ENCODE results near the gene MC5R. TPM values are rescaled to one million over a fixed set of nuclear protein-coding genes. Genes with fewer than 3 reads are reported as not detected.
"Not testable (repeated sequence)": the region's sequence is repeated elsewhere in the genome, so short reads cannot be mapped to it uniquely, and the experiment has no call there.

MC5R gene
- total RNA-seq, 1 experiment from 2014 or later, result not detected

GRCh38 chr18:13849791-13850190, 25.8 kb downstream of the MC5R start:
- no peak for TF ChIP-seq CTCF (conservative IDR thresholded peaks at IDR 0.05)
- Histone ChIP-seq H2BK120ac (ENCODE audit: low read depth, low read length, poor library complexity, severe bottlenecking) (no peak overlapping the region), H3K18ac (ENCODE audit: insufficient read length, low read depth, low read length) (no peak overlapping the region), H2BK5ac (ENCODE audit: insufficient read length, low read length) (no peak overlapping the region), H2AK5ac (ENCODE audit: insufficient read length, low read length) (no peak overlapping the region), H3K9ac (ENCODE audit: extremely low read depth, insufficient read length, low read length) (no peak overlapping the region), H4K20me1 (ENCODE audit: control insufficient read depth, insufficient read depth, insufficient read length) (no peaks in the 10 kb centered on the region), H3K23ac (ENCODE audit: insufficient read length, low read depth, low read length) (no peak overlapping the region), H3K14ac (ENCODE audit: insufficient read depth, low read length) (no peak overlapping the region), H3K4me1 (ENCODE audit: insufficient read depth, low read length) (no peaks in the 10 kb centered on the region), H2BK12ac (ENCODE audit: insufficient read length, low read depth, low read length) (no peak overlapping the region), H3K9me3 (ENCODE audit: control insufficient read depth, low read depth, low read length) (no peaks in the 10 kb centered on the region), H3K4me2 (ENCODE audit: insufficient read depth, insufficient read length, low read length) (no peak overlapping the region), H3K4ac (ENCODE audit: low read depth, low read length) (no peak overlapping the region), H3K27ac (ENCODE audit: insufficient read length, low read depth, low read length) (no peak overlapping the region), H3K79me2 (ENCODE audit: insufficient read depth, low read length) (no peaks in the 10 kb centered on the region), H4K8ac (replicated peaks; ENCODE audit: insufficient read length, low read depth, low read length) (no peak overlapping the region), H4K91ac (ENCODE audit: insufficient read length, low read depth, low read length) (no peak overlapping the region), H3K56ac (ENCODE audit: insufficient read length, low read depth, low read length) (no peak overlapping the region), H3K79me1 (ENCODE audit: insufficient read depth, low read depth, low read length, poor library complexity, severe bottlenecking) (no peaks in the 10 kb centered on the region), H3K27me3 (ENCODE audit: insufficient read depth, low read length) (no peaks in the 10 kb centered on the region), H2BK20ac (ENCODE audit: low read depth, low read length, poor library complexity, severe bottlenecking) (no peak overlapping the region), H2BK15ac (ENCODE audit: low read depth, low read length) (no peak overlapping the region), H4K5ac (ENCODE audit: insufficient read length, low read depth, low read length) (no peak overlapping the region), H3K23me2 (ENCODE audit: insufficient read length, low read depth, low read length, poor library complexity, severe bottlenecking) (no peaks in the 10 kb centered on the region), H2AFZ (ENCODE audit: low read length) (no peak overlapping the region), H3T11ph (ENCODE audit: low read length) (no peak overlapping the region)
- Mint-ChIP-seq H3K27me3 (ENCODE audit: low read depth) (no peaks in the 10 kb centered on the region; the same call in 1 of the 2 replicates), H3K27ac (no peak overlapping the region), H3K4me1 (no peaks in the 10 kb centered on the region), H3K9me3 (peaks cover 29 to 30% of the 10 kb centered on the region in 2 experiments), H3K36me3 (ENCODE audit: insufficient read depth in 1 of 3, low read depth in 3 of 3) (peaks cover 0 to 6% (median 0%) of the 10 kb centered on the region in 3 experiments; a peak in 2 of 7 replicates), H3K4me3 (no peak overlapping the region; a peak in 1 of 5 replicates)
- no CpG with 5 or more reads among the region's 4 CpGs for WGBS (ENCODE audit: extremely low coverage, insufficient read length, low lambda C conversion rate)
- DNase-seq, result no peak

GRCh38 chr18:13862898-13863297, 38.9 kb downstream of the MC5R start:
- H3K4me1 ChIP-seq (ENCODE audit: insufficient read depth, low read length); H3K23ac ChIP-seq (ENCODE audit: insufficient read length, low read depth, low read length): not testable (repeated sequence)
- peaks cover 11 to 14% of the 10 kb centered on the region in 2 experiments for H3K9me3 Mint-ChIP-seq

More at GRCh38 chr18:13862898-13863297, 38.9 kb downstream of the MC5R start:
- not testable (repeated sequence) for H3K23me2 ChIP-seq (ENCODE audit: insufficient read length, low read depth, low read length, poor library complexity, severe bottlenecking); H2BK15ac ChIP-seq (ENCODE audit: low read depth, low read length); H2BK12ac ChIP-seq (ENCODE audit: insufficient read length, low read depth, low read length); H2AK5ac ChIP-seq (ENCODE audit: insufficient read length, low read length); H4K5ac ChIP-seq (ENCODE audit: insufficient read length, low read depth, low read length); H2BK120ac ChIP-seq (ENCODE audit: low read depth, low read length, poor library complexity, severe bottlenecking); H3K4me1 Mint-ChIP-seq; H3K27ac ChIP-seq (ENCODE audit: insufficient read length, low read depth, low read length); H3K56ac ChIP-seq (ENCODE audit: insufficient read length, low read depth, low read length); H2BK5ac ChIP-seq (ENCODE audit: insufficient read length, low read length); H4K91ac ChIP-seq (ENCODE audit: insufficient read length, low read depth, low read length); H3K4me3 Mint-ChIP-seq; H3K9me3 ChIP-seq (ENCODE audit: control insufficient read depth, low read depth, low read length); H4K20me1 ChIP-seq (ENCODE audit: control insufficient read depth, insufficient read depth, insufficient read length); H3K36me3 Mint-ChIP-seq (ENCODE audit: insufficient read depth in 1 of 3, low read depth in 3 of 3); DNase-seq; H3K18ac ChIP-seq (ENCODE audit: insufficient read length, low read depth, low read length); H3K4ac ChIP-seq (ENCODE audit: low read depth, low read length); H3K14ac ChIP-seq (ENCODE audit: insufficient read depth, low read length); H3K9ac ChIP-seq (ENCODE audit: extremely low read depth, insufficient read length, low read length); H2BK20ac ChIP-seq (ENCODE audit: low read depth, low read length, poor library complexity, severe bottlenecking); H3K27ac Mint-ChIP-seq; H3T11ph ChIP-seq (ENCODE audit: low read length); H4K8ac ChIP-seq (replicated peaks; ENCODE audit: insufficient read length, low read depth, low read length); H3K79me1 ChIP-seq (ENCODE audit: insufficient read depth, low read depth, low read length, poor library complexity, severe bottlenecking); H2AFZ ChIP-seq (ENCODE audit: low read length); H3K79me2 ChIP-seq (ENCODE audit: insufficient read depth, low read length); H3K27me3 ChIP-seq (ENCODE audit: insufficient read depth, low read length); H3K4me2 ChIP-seq (ENCODE audit: insufficient read depth, insufficient read length, low read length)
- H3K27me3 Mint-ChIP-seq (ENCODE audit: low read depth), result peaks cover 33% of the 10 kb centered on the region
- no CpG with 5 or more reads among the region's 7 CpGs for WGBS (ENCODE audit: extremely low coverage, insufficient read length, low lambda C conversion rate)

Measured in H9 (cell line).